Keratinocyte (primary cell): Measurements from ENCODE around the gene NANOS1. TPM values are rescaled to one million over a fixed set of nuclear protein-coding genes. Genes with fewer than 3 reads are reported as not detected.
"Not testable (repeated sequence)": the region's sequence is repeated elsewhere in the genome, so short reads cannot be mapped to it uniquely, and the experiment has no call there.

ENCODE experiments used
- DNase-seq: peaks from one replicate; pipeline ENCODE4 v3.0.0-alpha.2; 2011; ENCODE audit warnings: low read depth, missing footprints, low spot score
- FAIRE-seq: peaks from 2 replicates; lab custom pipeline; 2011; peaks lifted over from hg19 to GRCh38; lab: Jason Lieb, UNC
- H2AFZ ChIP-seq: 2 replicates; pipeline ENCODE4 v1.6.0; 2012; ENCODE audit warnings: low read length, control low read depth, inconsistent platforms; ENCODE audit not compliant: control insufficient read depth
- H3K27ac ChIP-seq: 2 replicates; pipeline ENCODE4 v1.5.1; 2011; ENCODE audit warnings: low read length; ENCODE audit not compliant: control insufficient read depth, insufficient read depth
- H3K27me3 ChIP-seq: 3 replicates; pipeline ENCODE4 v1.6.0; 2011; ENCODE audit warnings: low read length; ENCODE audit not compliant: control insufficient read depth, insufficient read depth; ENCODE audit errors: extremely low read depth
- H3K36me3 ChIP-seq, 2 experiments: 2 replicates in 1 of 2; 3 replicates in 1 of 2; pipeline ENCODE4 v1.5.1; 2011; ENCODE audit warnings: low read length in 2 of 2, mild to moderate bottlenecking in 1 of 2; ENCODE audit not compliant: control insufficient read depth in 2 of 2, insufficient read depth in 2 of 2; ENCODE audit errors: extremely low read depth in 1 of 2
- H3K4me1 ChIP-seq: 3 replicates; pipeline ENCODE4 v1.5.1; 2011; ENCODE audit warnings: low read length; ENCODE audit not compliant: control insufficient read depth, insufficient read depth; ENCODE audit errors: extremely low read depth
- H3K4me2 ChIP-seq: 3 replicates; pipeline ENCODE4 v1.6.0; 2011; ENCODE audit warnings: low read depth, low read length; ENCODE audit not compliant: control insufficient read depth, insufficient read depth; ENCODE audit errors: extremely low read depth
- H3K4me3 ChIP-seq, 3 experiments: fragments of 200-600 bp in 1 of 3; sonication (generic) in 1 of 3; 2 replicates in 2 of 3; 3 replicates in 1 of 3; pipeline ENCODE4 v1.5.1; 2011 to 2016; ENCODE audit warnings: low read length in 3 of 3, mild to moderate bottlenecking in 3 of 3, control low read depth in 2 of 3, inconsistent platforms in 1 of 3, low read depth in 1 of 3, mixed read lengths in 1 of 3, mixed run types in 1 of 3, moderate library complexity in 1 of 3; ENCODE audit not compliant: control insufficient read depth in 2 of 3, insufficient read depth in 2 of 3; ENCODE audit errors: extremely low read depth in 1 of 3
- H3K79me2 ChIP-seq: 2 replicates; pipeline ENCODE4 v1.6.0; 2012; ENCODE audit warnings: low read length; ENCODE audit not compliant: control insufficient read depth, insufficient read depth
- H3K9ac ChIP-seq: 3 replicates; pipeline ENCODE4 v1.6.0; 2011; ENCODE audit warnings: low read length; ENCODE audit not compliant: control insufficient read depth, insufficient read depth; ENCODE audit errors: extremely low read depth
- H3K9me1 ChIP-seq: 3 replicates; pipeline ENCODE4 v1.6.0; 2011; ENCODE audit warnings: low read length; ENCODE audit not compliant: control insufficient read depth, insufficient read depth; ENCODE audit errors: extremely low read depth
- H3K9me3 ChIP-seq: 2 replicates; pipeline ENCODE4 v1.5.1; 2012; ENCODE audit warnings: low read depth, low read length; ENCODE audit not compliant: control insufficient read depth
- H4K20me1 ChIP-seq: 3 replicates; pipeline ENCODE4 v1.6.0; 2011; ENCODE audit warnings: low read length; ENCODE audit not compliant: control insufficient read depth, insufficient read depth; ENCODE audit errors: extremely low read depth
- EZH2 ChIP-seq: IDR thresholded peaks from one replicate; pipeline ENCODE4 v1.6.1; 2012; ENCODE audit warnings: inconsistent platforms, mild to moderate bottlenecking, low read length, moderate library complexity
- dilution Hi-C: fragments of 300-500 bp; cut with MboI; formaldehyde crosslinking; loops from one replicate; pipeline ENCODE4 v1.7.0; 2020; ENCODE audit warnings: low sequenced_read_pairs; ENCODE audit not compliant: extremely low pct_ligation_motif_present
- polyA plus RNA-seq, 5 experiments: library from polyadenylated mRNA; depleted of rRNA in 3 of 5; stranded (reverse) in 3 of 5; stranded (forward) in 1 of 5; unstranded in 1 of 5; fragments of >200 nt; gene quantifications; 1 replicate in 1 of 5; 2 replicates in 3 of 5; 3 replicates in 1 of 5; pipeline versions ENCODE4 v1.2.1 to v1.2.3, GENCODE V29; 2011 to 2012; ENCODE audit warnings: missing spikeins in 2 of 5, low read depth in 1 of 5, low replicate concordance in 1 of 5
- TF ChIP-seq, protein P1 (sequence below), 3 experiments: IDR thresholded peaks in 1 of 3; conservative IDR thresholded peaks in 1 of 3; optimal IDR thresholded peaks in 1 of 3; 2 replicates in 2 of 3; 3 replicates in 1 of 3; pipeline versions ENCODE3 to v1.5.1; 2011; ENCODE audit warnings: low read length in 3 of 3, mild to moderate bottlenecking in 3 of 3, moderate library complexity in 2 of 3, control low read depth in 1 of 3, inconsistent platforms in 1 of 3; ENCODE audit not compliant: insufficient read depth in 2 of 3; ENCODE audit errors: extremely low read depth in 1 of 3

NANOS1 gene
- polyA plus RNA-seq, 1 donor (not counting 4 experiments of a cell fraction or from before 2014, with no cell fraction given), result 2.1 TPM

DNA sequence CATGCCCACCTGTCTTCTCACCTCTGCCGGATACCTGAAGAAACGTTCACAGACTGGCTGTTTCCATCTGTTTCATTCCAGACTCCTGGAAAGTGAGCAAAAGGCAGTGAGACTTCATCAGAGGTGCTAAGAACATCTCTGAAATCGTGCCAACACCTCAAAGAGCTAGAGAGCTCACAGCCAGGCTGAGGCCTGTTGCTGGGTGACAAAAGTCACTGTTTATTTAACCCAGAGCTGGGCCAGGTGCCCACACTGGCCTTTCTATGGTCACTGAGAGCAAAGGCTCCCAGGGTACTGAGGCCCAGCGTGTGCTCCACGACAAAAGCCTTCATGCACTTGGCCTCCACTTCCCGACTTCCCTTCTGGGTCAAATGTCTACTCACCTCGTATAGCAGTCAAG is 3.7 kb upstream of the NANOS1 start:
- Histone ChIP-seq H3K9me1 (peaks cover 2% of the 10 kb centered on the region), H3K4me3 (no peak overlapping the region), H3K4me1 (peaks cover 25% of the 10 kb centered on the region), H3K9ac (no peak overlapping the region), H3K27me3 (no peaks in the 10 kb centered on the region), H3K9me3 (no peaks in the 10 kb centered on the region), H4K20me1 (no peaks in the 10 kb centered on the region), H3K4me2 (no peak overlapping the region), H3K79me2 (no peaks in the 10 kb centered on the region), H3K27ac (no peak overlapping the region), H3K36me3 (no peaks in the 10 kb centered on the region), H2AFZ (no peak overlapping the region)
- TF ChIP-seq EZH2, result no peak
- TF ChIP-seq, protein P1, sequence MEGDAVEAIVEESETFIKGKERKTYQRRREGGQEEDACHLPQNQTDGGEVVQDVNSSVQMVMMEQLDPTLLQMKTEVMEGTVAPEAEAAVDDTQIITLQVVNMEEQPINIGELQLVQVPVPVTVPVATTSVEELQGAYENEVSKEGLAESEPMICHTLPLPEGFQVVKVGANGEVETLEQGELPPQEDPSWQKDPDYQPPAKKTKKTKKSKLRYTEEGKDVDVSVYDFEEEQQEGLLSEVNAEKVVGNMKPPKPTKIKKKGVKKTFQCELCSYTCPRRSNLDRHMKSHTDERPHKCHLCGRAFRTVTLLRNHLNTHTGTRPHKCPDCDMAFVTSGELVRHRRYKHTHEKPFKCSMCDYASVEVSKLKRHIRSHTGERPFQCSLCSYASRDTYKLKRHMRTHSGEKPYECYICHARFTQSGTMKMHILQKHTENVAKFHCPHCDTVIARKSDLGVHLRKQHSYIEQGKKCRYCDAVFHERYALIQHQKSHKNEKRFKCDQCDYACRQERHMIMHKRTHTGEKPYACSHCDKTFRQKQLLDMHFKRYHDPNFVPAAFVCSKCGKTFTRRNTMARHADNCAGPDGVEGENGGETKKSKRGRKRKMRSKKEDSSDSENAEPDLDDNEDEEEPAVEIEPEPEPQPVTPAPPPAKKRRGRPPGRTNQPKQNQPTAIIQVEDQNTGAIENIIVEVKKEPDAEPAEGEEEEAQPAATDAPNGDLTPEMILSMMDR (optimal IDR thresholded peaks at IDR 0.05 in 1 of 3, IDR thresholded peaks at IDR 0.05 in 1 of 3, conservative IDR thresholded peaks at IDR 0.05 in 1 of 3; ENCODE audit: extremely low read depth in 1 of 3, insufficient read depth in 2 of 3, low read length in 3 of 3), result no peak
- FAIRE-seq (no peak), DNase-seq (no peak)
- dilution Hi-C loops, result no loop called here

DNA sequence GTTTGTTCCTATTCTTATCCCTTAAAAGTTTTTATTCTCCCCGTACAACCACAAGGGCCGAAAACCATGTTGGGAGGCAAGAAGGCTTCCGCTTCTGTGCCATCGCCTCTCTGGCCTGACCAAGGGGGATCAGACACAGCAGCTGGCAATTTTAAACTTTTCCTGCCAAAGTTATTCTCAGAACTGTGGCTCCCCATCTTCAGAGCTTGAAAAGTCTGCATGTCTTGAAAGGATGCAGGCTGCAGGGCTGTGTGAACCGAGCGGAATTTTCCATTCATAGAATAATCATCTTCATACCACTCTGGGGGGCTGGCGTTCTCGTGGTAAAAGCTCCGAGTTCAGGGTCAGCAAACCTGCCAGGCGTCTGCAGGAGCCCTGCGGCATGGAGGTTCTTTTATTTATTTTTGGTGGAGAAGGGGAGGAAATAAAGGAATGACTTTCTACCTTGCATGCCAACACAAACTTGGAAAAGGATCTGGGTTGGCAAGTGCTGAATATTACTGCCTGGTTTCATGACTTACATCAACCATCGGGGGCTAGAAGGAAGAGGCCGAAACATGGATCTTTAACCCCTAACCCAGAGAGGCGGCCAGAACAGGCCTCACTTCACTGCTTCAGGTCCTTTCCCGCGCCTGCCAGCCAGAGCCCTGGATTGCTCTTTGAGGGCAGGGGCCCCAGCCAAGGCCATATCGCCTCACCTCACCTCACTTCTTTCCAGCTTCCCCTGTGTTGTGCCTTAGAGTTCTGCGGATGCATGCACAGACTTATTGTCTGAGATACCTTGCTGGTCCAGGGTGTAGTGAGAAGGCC is 3.0 kb upstream of the NANOS1 start:
- Histone ChIP-seq H3K36me3 (no peaks in the 10 kb centered on the region), H3K9me3 (no peaks in the 10 kb centered on the region), H3K79me2 (no peaks in the 10 kb centered on the region), H2AFZ (no peak overlapping the region), H4K20me1 (no peaks in the 10 kb centered on the region), H3K4me3 (no peak overlapping the region), H3K4me2 (no peak overlapping the region), H3K27me3 (no peaks in the 10 kb centered on the region), H3K4me1 (peaks cover 30% of the 10 kb centered on the region), H3K9ac (no peak overlapping the region), H3K9me1 (no peaks in the 10 kb centered on the region), H3K27ac (no peak overlapping the region)
- FAIRE-seq (no peak), DNase-seq (no peak)
- no peak for TF ChIP-seq EZH2
- TF ChIP-seq, protein P1 (optimal IDR thresholded peaks at IDR 0.05 in 1 of 3, IDR thresholded peaks at IDR 0.05 in 1 of 3, conservative IDR thresholded peaks at IDR 0.05 in 1 of 3; ENCODE audit: extremely low read depth in 1 of 3, insufficient read depth in 2 of 3, low read length in 3 of 3), result no peak
- dilution Hi-C loops, result no loop called here

DNA sequence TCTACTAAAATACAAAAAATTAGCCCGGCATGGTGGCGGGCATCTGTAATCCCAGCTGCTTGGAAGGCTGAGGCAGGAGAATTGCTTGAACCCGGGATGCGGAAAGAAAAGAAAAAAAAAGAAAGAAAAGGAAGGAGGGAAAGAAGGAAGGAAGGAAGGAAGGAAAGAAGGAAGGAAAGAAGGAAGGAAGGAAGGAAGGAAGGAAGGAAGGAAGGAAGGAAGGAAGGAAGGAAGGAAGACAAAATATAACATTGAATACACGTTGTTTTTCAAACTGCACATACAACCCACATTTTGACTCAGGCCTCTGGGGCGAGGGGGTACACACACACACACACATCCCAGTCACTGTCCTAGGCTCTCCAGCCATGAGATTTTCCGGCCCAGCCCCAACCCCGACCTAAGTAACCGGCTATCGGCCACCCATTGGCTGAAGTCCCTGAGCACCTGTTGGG is 1.0 kb upstream of the NANOS1 start:
- peaks cover 18% of the 10 kb centered on the region for H3K4me1 ChIP-seq
- not testable (repeated sequence) for H3K4me2 ChIP-seq, H2AFZ ChIP-seq

More for the DNA sequence above, 1.0 kb upstream of the NANOS1 start:
- H3K27ac ChIP-seq, H3K9me1 ChIP-seq, H3K9me3 ChIP-seq, H3K4me3 ChIP-seq, dilution Hi-C loops, H3K79me2 ChIP-seq, FAIRE-seq, DNase-seq, H3K9ac ChIP-seq, H3K36me3 ChIP-seq, H4K20me1 ChIP-seq, H3K27me3 ChIP-seq: not testable (repeated sequence)
